ENCODE data around the gene PCCA.

DNA sequence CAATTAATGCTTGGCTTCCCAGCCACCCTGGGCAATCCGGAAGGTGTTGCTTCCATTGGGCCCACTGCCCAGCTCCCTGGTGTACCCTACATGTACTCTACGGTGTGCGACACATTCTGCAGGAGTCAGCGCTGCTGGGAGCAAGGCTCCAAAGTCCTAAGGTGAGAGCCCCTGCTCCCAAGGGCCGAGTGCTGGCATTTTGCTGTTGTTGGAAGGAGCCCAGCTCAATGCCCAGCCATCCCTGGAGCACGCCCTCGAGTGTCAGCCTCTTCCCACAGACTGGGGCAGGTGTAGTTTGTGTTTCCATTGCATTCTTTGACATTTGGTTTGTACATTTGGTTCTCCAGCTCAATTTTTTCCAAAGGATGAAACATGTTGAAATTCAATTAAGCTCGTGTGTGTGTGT, 435.1 kb downstream of the PCCA start:
- TF ChIP-seq ZNF879 (CRISPR knock-in tag; IDR thresholded peaks at IDR 0.05), result no peak
- no peak for TF ChIP-seq MEF2D (CRISPR knock-in tag; IDR thresholded peaks at IDR 0.05)
- TF ChIP-seq CTCF (CRISPR knock-in tag; IDR thresholded peaks at IDR 0.05), result no peak
- no peak for TF ChIP-seq SKIL (CRISPR knock-in tag; IDR thresholded peaks at IDR 0.05; ENCODE audit: borderline replicate concordance)
- TF ChIP-seq, protein P1, sequence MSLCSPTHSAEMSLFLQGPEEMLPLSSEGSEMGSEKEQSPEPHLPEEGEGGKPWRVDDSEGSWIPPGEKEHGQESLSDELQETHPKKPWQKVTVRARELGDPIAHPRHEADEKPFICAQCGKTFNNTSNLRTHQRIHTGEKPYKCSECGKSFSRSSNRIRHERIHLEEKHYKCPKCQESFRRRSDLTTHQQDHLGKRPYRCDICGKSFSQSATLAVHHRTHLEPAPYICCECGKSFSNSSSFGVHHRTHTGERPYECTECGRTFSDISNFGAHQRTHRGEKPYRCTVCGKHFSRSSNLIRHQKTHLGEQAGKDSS (CRISPR knock-in tag; IDR thresholded peaks at IDR 0.05; ENCODE audit: borderline replicate concordance, low read depth), result no peak
- no peak for TF ChIP-seq ETV6 (CRISPR knock-in tag; conservative IDR thresholded peaks at IDR 0.05)
- no peak for TF ChIP-seq BRD4 (CRISPR knock-in tag; IDR thresholded peaks at IDR 0.05)
- no peak for TF ChIP-seq POLR2A (IDR thresholded peaks at IDR 0.05; ENCODE audit: insufficient read depth in 1 of 2, low read depth in 2 of 2, low read length in 2 of 2)
- TF ChIP-seq BRCA1 (CRISPR knock-in tag; IDR thresholded peaks at IDR 0.05), result no peak
- TF ChIP-seq EHMT2 (IDR thresholded peaks at IDR 0.05; ENCODE audit: borderline replicate concordance, low read depth, low read length), result no peak
- TF ChIP-seq TBP (CRISPR knock-in tag; IDR thresholded peaks at IDR 0.05), result no peak
- no peak for TF ChIP-seq POLR2AphosphoS5 (IDR thresholded peaks at IDR 0.05; ENCODE audit: low read depth, low read length)
- TF ChIP-seq NR0B2 (CRISPR knock-in tag; IDR thresholded peaks at IDR 0.05), result no peak
- TF ChIP-seq SUZ12 (IDR thresholded peaks at IDR 0.05; ENCODE audit: low read depth, low read length), result no peak
